ENCODE measurements around the gene RPS6KA4.

RPS6KA4 gene

DNA sequence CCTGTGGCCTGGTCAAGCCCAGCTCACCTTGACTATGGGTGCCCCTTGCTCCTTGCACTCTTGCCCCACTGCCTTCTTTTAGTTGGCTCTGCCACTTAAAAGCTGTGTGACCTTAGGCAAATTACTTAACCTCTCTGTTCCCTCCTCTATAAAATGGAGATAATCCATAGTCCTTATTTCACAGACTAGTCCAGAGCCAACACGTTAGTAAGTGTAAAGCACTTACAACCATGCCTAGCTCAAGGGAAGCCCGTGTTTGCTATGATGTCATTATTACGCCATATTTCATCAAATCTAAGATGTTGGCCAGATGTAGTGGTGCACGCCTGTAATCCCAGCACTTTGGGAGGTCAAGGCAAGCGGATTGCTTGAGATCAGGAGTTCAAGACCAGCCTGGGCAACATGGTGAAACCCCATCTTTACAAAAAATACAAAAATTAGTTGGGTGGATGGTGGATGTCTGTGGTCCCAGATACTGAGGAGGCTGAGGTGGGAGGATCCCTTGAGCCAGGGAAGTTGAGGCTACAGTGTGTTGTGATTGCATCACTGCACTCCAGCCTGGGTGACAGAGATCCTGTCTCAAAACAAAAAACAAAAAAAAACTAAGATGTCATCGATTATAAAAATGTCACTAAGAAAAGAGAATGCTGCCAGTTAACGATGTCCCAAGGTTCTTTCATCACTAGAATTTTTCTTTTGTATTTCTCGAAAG lies 21.3 kb upstream of the RPS6KA4 start:
- DNase-seq, result peak in 1 of 2 experiments; percentile 66
- TF ChIP-seq POLR2A (IDR thresholded peaks at IDR 0.05; ENCODE audit: low read length) (no peak), GATA1 (IDR thresholded peaks at IDR 0.05; ENCODE audit: low read depth, low read length) (no peak)

- TF ChIP-seq GATA1 (IDR thresholded peaks at IDR 0.05; ENCODE audit: low read depth, low read length) (no peak), POLR2A (IDR thresholded peaks at IDR 0.05; ENCODE audit: low read length) (no peak)
- DNase-seq, result no peak
Observed at GRCh38 chr11:64338716-64339115, 20.2 kb upstream of the RPS6KA4 start.

DNA sequence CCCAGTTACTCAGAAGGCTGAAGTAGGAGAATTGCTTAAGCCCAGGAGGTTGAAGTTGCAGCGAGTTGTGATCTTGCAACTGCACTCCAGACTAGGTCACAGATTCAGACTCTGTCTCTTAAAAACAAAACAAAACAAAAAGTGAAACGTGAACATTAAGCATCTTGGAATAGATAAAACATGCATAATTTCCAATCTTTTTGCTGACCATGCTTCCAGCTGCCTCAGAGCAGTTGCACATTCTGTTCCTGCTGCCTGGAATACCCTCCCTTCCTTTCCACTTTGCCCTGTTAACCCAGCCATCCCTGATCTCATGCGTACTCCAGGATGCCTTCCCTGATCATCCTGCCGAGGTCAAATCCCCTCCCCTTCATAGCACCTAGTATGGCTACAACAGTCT lies 19.7 kb upstream of the RPS6KA4 start:
- no peak for TF ChIP-seq GATA1 (IDR thresholded peaks at IDR 0.05; ENCODE audit: low read depth, low read length)
- no peak for TF ChIP-seq POLR2A (IDR thresholded peaks at IDR 0.05; ENCODE audit: low read length)
- peak in 1 of 2 experiments; percentile 57 for DNase-seq

GRCh38 chr11:64339754-64340408 lies 19.1 kb upstream of the RPS6KA4 start, which contains the start of gene CCDC88B:
Gene CCDC88B (plus strand): TSS chr11:64340204. CDS start chr11:64340267, 63 bp downstream.
- no peak for DNase-seq
- TF ChIP-seq GATA1 (IDR thresholded peaks at IDR 0.05; ENCODE audit: low read depth, low read length) (no peak), POLR2A (IDR thresholded peaks at IDR 0.05; ENCODE audit: low read length) (no peak)

- peak; percentile 71 to 84 for DNase-seq
- no peak for TF ChIP-seq GATA1 (IDR thresholded peaks at IDR 0.05; ENCODE audit: low read depth, low read length)
- peak; percentile 43 for TF ChIP-seq POLR2A (IDR thresholded peaks at IDR 0.05; ENCODE audit: low read length)
Observed at GRCh38 chr11:64340671-64341335, 18.2 kb upstream of the RPS6KA4 start.

GRCh38 chr11:64341429-64341828 lies 17.5 kb upstream of the RPS6KA4 start:
- no peak for TF ChIP-seq GATA1 (IDR thresholded peaks at IDR 0.05; ENCODE audit: low read depth, low read length)
- no peak for TF ChIP-seq POLR2A (IDR thresholded peaks at IDR 0.05; ENCODE audit: low read length)
- DNase-seq, result no peak

GRCh38 chr11:64341851-64342791 lies 16.8 kb upstream of the RPS6KA4 start:
- TF ChIP-seq GATA1 (IDR thresholded peaks at IDR 0.05; ENCODE audit: low read depth, low read length) (no peak), POLR2A (IDR thresholded peaks at IDR 0.05; ENCODE audit: low read length) (peak; percentile 60)
- peak; percentile 95 to 97 for DNase-seq

GRCh38 chr11:64342869-64343745 lies 15.9 kb upstream of the RPS6KA4 start:
- TF ChIP-seq GATA1 (IDR thresholded peaks at IDR 0.05; ENCODE audit: low read depth, low read length) (no peak), POLR2A (IDR thresholded peaks at IDR 0.05; ENCODE audit: low read length) (no peak)
- DNase-seq, result no peak

- no peak for TF ChIP-seq GATA1 (IDR thresholded peaks at IDR 0.05; ENCODE audit: low read depth, low read length)
- no peak for TF ChIP-seq POLR2A (IDR thresholded peaks at IDR 0.05; ENCODE audit: low read length)
- DNase-seq, result peak; percentile 58 to 70
Observed at GRCh38 chr11:64343767-64344559, 15.0 kb upstream of the RPS6KA4 start.

- DNase-seq, result no peak
- TF ChIP-seq GATA1 (IDR thresholded peaks at IDR 0.05; ENCODE audit: low read depth, low read length) (no peak), POLR2A (IDR thresholded peaks at IDR 0.05; ENCODE audit: low read length) (no peak)
Observed at GRCh38 chr11:64344787-64345186, 14.2 kb upstream of the RPS6KA4 start.

GRCh38 chr11:64347193-64347867 lies 11.6 kb upstream of the RPS6KA4 start:
- no peak for TF ChIP-seq POLR2A (IDR thresholded peaks at IDR 0.05; ENCODE audit: low read length)
- no peak for TF ChIP-seq GATA1 (IDR thresholded peaks at IDR 0.05; ENCODE audit: low read depth, low read length)
- no peak for DNase-seq

All from erythroblast (primary cell).